GM19463 (cell line): ENCODE data around the gene PTPRK.
A peak's percentile ranks its signal among the peaks of the same experiment; 100 is the strongest.

Experiments used
- ATAC-seq: cut with Tn5 transposase; IDR thresholded peaks from one replicate; pipeline ENCODE4 v1.9.1; 2021; ENCODE audit warnings: mild to moderate bottlenecking, moderate library complexity; ENCODE audit not compliant: unreplicated experiment

The PTPRK gene

DNA sequence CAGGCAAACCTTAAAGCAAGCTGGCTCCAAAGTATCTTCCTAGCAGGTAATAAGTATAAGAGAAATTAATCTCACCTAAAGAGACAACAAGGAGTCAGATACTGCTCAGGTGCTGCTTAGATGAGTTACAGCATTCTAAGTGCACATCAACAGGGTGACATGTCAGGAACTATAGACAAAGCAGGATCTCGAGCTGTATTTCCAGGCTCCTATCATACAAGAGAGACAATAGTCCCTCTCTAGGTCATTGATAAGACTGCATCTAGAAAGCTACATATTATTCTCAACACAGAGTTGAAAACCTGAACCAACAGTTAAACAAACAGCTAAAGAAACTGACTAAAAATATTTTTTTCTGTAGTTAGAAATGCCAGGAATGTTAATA is 3.9 kb downstream of the PTPRK start:
- ATAC-seq, result no peak

DNA sequence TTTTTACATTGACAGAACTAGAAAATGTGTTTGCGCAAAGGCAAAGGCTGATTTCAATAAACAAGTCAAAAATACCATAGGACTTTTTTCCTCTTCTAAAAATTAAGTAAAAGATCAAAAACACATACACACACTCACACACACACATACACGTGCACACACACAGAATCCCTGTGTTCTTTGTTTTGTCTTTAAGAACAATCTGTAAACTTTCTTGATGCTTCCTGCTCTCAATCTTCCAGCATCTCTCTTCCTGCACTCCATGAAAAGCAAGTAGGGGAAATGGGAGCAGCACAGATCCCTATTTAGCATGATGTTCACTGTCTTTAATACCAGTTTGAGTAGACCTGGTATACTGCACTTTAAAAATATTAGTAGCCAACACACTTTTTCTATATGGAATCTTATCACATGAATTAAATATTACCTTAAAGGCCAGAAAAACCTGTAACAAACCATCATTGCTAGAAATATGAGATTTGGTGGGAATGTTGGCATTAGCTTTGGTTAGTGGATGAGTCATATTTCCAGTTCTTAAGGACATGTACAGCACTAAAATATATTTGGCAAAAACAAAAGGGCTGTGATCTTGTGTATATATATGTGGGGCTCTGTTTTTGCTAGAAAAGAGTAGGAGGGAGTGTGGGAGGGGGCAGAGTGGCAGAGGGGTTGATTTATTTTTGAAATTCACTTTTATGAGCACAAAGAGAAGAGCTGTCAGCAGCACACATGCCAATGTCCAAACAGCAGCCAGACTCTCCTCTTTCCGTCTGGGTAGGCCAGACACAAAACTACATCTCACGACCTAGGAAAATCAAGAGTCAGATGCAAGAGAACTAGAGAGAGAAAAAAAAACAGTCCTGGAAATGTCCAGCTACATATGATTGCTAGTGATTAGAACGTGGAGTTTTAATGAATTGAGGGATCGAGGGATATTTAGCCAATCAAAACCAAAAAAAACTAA is 4.6 kb downstream of the PTPRK start:
- ATAC-seq, result no peak

DNA sequence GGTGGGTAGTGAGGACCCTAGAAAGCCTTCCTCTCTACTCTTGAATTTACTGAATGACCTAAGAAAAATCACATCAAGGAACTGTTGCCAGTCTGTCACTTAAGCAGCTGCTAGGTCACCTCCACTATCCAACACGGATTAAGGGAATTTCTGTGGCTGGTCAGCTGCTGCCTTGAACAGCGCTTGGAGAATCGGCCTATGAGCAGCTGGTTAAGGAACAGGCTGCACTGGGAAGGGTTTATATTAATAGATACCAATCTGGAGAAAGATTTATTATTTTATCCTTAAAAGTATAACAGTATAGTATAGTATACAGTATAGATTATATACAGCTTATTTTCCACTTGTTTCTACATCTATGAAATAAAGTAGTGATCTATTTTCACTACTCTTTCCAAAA is 6.5 kb downstream of the PTPRK start:
- ATAC-seq, result no peak

DNA sequence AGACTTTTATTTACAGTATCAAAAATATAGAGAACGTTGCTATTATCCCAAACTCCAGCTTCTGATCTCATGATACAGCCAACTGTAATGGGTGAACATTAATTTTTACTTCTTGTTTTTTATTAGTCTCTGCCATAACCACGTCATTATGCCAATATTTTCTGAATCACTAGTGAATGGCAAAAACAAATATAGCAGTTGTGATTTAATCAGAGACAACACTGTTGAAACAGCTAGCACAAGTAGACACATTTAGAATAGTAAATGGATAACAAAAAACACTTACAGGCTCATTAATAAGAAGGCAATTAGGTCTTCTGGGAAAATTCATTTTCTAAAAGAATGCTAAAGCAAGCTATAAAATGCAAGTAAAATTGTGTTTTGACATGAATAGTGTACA is 8.1 kb downstream of the PTPRK start:
- no peak for ATAC-seq

DNA sequence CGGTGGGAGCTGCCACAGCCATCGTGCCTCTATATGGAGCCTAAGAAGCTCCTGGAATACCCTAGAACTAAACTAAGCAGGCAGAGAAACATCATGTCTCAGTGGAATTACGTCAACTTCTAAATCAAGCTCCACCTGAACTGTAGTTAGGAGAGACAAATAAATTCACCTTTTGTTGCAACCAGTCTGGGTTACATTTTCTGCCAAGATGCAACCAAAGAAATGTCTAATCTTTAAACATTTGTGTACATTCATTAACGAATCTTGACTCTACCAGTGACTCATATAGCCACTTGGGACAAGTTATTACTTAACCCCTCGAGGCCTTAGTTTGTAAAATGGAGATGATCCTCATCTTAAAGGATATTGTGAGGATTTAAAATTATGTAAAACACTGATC is 8.9 kb downstream of the PTPRK start:
- peak; percentile 59 for ATAC-seq

DNA sequence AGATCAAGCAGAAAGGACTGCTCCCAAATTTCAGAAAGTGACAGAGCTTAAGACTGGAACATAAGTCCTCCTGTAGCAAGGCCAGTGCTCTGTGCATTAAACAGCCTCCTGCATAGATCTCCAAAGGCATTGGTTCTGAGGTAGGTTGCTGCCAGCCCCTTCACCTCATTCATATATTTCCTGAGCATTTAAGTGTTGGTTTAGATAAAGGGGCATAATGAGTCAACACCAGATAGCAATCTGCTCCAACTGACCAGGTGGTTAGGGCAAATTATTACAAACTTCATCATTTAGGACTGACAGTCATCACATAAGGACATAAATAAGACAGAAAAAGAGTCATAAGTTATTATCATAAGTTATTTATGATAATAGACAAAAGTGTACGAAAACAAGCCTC is 10.7 kb downstream of the PTPRK start:
- no peak for ATAC-seq

DNA sequence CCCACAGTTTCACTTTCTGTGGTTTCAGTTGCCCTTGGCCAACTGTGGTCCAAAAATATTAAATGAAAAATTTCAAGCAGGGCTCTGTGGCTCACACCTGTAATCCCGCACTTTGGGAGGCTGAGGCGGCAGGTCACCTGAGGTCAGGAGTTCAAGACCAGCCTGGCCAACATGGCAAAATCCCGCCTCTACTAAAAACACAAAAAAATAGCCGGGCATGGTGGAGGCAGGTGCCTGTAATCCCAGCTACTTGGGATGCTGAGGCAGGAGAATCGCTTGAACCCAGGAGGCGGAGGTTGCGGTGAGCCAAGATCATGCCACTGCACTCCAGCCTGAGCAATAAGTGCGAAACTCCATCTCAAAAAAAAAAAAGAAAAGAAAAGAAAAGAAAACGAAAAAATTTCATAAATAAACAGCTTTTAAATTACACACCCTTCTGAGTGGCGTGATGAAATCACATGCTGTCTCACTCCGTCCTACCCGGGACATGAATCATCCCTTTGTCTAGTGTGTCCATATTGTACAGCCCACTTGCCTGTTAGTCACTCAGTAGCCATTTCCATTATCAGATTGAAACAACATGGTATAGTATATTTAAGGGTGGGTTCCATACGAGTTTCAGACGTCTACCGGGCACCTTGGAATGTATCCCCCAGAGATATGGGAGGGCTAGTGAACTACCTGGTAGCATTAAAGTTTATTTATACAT is 11.7 kb downstream of the PTPRK start:
- ATAC-seq, result no peak

DNA sequence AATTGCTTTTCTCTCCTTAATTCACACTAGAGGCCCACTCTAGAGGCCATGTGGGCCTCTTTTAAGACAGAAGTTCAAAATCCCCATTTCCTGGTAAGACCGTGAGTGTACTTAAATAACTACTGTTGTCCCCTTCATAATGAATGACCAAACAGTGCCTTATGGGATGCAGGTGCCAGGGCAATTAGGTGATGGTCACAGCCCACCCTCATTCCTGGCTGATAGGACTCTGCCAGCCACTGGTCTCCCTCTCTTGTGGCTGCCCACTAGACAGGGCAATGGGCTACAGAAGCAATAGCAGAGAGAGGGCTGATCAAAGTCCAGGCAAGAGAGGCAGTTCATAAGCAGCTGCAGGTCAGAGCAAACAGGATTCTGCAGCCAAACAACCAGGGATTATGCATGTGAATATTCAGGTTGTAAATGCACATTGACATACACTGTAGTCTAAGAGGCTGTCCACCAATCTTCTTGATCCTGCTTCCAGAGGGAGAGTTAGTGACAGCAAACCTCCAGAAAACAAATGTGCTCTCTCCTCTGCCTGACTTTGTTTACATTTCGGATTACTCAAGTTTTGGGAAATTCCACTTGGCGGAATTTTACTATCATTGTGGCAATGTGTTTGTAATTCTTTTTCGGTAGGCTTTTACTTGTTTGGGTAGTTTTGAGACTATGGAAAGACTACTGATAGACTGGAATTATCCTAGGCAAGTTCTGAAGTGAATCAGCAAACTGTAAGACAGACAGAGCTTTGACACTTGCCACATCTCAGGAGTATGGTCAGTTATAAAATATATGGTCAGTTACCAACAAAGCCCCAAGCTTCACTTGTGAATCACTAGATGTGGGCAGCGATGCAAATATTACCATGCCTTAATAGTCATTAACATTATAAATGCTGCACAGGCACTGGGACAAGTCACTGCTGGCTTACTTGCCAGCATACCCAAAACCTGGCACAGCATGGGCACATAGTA is 12.8 kb downstream of the PTPRK start:
- ATAC-seq, result no peak

DNA sequence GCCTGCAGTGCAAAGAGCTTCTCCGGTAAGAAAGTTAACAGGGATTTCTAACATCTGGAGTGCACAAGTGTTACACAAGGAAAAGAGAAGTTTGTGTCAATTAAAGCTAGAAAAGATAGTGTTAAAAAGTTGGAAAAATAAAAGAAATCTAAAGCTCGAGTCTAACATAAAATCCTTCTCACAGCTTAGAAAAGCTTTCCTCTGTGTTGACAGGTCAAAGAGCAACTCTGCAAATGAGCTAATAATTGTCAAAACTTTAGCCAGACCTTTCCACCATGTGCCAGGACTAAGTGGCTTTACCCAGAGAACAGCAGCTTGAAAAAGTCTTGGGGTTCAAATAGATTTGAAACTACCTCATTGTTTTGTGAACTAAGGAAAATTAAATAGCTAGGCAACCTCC is 14.8 kb downstream of the PTPRK start:
- ATAC-seq, result peak; percentile 33

DNA sequence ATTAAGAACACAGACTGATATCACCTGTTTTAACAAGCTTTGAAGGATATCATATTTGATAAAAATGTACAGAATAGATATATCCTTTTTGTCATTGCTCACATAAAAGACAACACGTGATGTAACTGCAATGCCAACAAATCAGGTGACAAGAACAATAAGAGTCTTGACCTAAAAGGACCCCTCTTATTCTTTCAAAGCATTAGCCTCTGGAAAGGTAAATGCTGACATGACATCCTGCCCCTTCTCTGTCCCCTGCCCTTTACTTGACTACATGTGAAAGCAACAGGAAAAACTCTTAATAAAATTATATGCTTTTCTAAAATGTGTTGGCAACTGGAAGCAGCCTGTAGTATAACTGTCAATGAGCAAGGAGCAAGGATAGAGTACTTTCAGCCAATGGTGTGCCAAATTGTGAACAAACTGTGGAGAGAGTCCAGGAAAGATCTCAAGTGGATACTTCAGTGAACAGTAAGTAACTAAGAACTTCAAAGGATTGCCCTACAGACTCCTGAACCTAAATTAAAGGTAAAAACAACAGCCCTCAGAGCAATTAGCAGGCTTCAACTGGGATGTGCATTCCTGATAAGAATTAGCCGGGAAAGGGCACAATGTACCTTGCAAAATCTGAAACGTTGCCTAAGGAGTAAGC is 16.3 kb downstream of the PTPRK start:
- no peak for ATAC-seq

DNA sequence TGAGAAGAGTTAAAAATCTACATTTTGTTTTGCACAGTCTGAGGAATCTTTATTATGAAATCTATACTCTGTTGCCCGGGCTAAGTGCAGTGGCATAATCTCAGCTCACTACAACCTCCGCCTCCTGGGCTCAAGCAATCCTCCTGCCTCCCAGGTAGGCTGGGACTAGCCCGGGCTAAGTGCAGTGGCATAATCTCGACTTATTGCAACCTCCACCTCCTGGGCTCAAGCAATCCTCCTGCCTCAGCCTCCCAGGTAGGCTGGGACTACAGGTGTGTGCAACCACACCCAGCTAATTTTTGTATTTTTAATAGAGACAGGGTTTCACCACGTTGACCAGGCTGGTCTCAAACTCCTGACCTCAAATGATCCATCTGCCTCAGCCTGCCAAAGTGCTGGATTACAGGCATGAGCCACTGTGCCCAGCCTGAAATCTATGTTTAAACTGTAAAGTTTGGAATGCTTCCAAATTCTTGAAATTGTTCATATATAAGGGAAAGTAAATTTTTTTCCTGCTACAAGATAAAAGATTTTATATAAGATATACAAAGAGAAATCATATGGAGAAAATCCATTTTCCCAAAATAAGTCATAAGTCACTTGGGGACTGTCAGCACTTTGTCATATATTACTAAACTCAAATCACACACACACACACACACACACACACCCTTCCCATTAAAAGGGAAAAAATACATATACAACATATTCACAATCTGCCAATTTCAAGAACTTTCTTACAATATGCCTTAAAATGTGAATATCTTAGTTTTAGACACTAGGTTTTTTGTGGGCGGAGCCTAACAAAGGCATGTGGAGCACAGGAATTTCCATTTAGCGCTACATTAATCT is 19.4 kb downstream of the PTPRK start:
- ATAC-seq, result no peak

DNA sequence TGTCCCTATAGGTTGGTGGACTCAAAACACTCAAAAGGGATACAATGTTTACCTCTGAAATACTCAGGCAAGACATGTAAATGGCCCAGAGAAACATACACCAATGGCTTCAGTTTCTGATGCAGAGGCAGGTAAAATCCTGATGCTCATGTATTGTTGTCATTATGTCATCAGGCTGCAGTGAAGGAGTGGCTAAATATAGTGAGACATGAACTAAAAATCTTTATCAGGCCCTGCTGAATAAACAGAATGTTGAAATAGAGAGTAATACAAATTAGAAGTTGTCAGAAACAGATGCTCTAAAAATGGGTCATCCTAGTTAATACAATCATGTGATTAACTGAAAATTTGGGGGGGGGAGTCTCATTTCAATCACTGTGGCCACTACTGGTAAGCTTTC is 20.4 kb downstream of the PTPRK start:
- ATAC-seq, result no peak

DNA sequence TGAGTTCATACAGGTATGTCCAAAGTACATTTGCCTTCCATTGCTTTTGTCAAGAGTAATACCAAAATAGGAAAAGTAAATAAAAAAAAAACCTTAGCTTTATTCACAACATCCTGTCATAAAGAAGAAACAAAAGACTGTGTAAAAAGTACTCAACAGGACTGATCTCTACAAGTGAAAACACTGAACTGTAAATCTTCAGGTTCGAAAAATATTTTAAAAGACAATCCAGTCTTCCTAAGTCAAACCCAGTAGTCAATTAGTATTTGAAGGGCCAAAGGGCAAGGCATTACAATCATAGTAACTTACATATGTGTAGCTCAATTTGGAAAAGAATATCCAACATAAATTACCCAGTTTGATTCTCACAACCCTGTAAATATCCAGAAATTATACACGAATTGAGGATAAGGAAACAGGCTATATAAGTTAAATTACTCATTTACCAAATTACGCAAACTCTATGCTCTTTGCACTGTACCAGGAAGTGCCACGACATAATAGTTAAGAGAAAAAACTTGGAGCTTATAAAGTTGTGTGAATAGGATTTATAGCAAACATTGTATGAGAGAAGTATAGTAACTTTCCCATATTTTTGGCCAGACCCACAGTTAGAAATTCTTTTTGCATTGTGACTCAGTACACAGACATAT is 21.2 kb downstream of the PTPRK start:
- no peak for ATAC-seq

DNA sequence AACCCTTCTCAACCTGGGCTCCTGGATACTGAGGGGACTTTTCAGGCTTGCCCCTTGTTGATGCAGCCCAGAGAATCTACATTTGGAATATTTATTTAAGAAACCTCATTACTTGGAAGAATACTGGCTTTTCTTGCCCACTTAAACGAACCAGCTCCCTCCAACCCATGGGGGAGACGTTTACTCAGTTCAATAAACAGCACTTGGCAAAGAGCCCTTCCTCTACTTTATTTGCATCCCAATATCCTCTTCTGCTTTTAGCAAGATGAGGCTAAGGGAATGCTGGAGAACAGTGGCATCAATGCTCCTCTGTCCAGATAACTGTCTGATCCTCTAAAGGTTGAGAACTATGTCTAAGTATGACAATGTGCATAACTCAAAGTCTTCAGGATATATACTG is 22.2 kb downstream of the PTPRK start:
- ATAC-seq, result no peak

DNA sequence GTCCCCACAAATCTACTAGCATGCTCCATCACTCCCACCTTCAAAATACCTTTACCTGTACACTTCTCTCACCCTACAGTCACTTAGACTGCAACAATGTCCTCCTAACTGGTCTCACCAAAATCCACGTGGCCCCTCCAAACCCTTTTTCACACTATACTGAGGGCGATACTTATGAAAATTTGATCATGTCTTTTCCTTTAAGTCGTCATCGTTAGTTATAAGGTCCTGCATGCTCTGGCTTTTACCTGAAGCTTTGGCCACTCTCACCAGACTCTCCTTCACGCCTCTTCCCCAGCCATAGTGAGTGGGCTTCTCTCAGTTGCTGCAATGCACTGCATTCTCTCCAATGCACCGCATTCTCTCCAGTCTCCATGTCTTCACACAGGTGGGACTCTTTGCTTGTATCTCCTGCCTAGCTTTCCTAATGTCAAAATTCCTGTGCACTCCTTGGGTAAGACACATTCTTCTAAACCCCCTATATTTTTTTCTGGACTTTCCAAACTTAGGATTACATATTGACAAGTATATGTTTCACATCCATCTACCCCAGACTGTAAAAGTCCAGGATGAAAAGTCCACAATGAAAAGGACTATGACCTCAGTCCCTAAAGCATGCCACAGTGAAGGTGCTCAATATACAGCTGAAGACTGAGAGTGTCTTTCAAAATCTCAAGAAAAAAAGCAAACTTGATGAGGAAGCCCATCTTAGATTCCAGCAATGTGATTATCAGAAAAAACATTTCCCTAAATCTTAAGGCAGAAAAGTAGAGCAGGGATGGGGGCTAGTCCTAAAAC is 24.7 kb downstream of the PTPRK start:
- ATAC-seq, result no peak

DNA sequence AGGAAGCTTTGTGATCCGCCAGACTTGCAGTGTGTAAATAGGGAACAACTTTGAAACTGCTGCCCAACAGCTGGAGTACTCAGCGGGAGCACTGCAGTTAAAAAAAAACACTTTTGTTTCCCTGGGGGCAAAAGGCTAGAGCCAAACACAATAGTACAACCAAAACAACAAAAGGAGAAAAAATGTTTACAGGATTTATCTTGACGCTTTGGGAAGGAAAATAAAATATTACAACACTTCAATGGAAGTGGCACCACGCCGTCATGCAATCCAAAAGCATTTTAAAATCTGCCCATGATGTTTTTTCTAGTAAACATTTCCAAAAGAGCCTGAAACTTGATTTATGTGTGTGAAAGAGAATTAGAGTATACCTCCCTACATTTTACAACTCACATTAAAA is 26.0 kb downstream of the PTPRK start:
- ATAC-seq, result no peak

DNA sequence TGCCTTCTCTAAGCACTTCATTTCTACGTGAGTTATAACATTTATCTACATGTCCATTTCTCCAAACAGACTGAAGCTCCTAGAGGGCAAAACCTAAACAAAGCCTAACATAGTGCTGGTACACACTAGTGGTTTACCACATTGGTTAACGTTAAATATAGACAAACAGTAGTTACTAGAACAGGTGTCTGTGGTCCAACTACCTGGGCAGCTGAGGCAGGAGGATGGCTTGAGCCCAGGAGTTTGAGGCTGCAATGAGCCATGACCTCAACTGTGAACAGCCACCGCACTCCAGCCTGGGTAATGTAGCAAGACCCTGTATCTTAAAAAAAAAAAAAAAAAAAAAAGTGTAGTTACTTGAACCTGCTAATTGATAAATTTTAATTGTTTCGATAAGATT is 26.5 kb downstream of the PTPRK start:
- peak; percentile 66 for ATAC-seq

DNA sequence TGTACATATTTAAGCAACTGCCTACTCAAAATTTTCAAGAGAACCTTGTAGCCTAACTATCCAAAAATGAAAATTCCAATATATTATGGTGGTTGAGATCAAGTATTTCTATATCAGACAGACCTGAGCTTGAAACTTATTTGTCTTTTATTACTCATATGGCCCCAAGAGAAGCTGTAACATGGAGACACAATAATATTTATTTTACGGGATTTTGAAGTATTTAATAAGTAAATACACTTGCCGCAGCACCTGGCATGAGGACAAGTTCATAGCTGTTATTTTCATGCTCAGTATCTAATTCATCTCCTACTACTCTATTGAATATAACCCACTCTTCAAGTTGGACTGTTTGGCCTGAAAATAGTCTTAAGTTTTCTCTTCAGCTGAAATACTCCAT is 28.0 kb downstream of the PTPRK start:
- no peak for ATAC-seq
